Suppressor macrophage treated with lipopolysaccharide for 1 hour (primary cell): Measurements from ENCODE around the gene CADM1.

Experiments
- DNase-seq, 3 donors: peaks; one replicate each; pipeline ENCODE4 v3.0.0-alpha.2; 2020 to 2022

The CADM1 gene

DNA sequence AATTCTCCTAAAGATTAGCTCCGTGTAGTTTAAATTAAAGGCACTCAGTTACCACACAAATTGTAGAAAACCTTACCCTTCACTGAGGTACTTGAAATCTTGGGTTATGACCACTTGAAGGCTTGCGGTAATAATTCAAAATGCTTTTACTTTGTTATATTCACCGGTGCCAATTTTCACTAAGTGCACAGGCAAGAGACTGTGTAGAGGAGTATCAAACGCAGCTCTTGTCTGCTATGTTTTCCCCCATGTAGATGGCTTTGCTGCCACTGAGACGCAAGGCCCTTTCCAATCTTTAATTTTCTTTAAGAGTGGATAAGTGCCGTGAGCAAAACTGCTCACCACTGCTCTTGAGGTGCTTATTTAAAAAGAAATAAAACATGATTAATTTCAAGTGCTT is 155.8 kb downstream of the CADM1 start:
- no peak for DNase-seq

DNA sequence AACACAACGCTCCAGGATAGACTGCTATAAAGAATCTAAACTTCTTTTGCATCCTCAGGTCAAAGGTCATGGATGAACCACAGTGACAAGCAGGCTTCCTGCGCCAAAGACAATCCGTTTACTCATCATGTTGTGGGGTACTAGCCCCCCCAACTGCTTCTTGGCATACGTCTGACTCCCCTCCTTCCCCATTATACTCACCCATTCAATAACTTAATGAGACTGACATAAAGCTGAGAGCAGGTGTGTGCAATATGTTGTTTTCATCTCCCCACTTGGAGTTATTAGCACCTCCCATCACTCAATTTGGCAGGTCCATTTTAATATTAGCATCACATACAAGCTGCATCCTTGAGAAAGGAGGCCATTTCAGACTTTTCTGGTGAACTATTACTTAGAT is 157.1 kb downstream of the CADM1 start:
- no peak for DNase-seq

DNA sequence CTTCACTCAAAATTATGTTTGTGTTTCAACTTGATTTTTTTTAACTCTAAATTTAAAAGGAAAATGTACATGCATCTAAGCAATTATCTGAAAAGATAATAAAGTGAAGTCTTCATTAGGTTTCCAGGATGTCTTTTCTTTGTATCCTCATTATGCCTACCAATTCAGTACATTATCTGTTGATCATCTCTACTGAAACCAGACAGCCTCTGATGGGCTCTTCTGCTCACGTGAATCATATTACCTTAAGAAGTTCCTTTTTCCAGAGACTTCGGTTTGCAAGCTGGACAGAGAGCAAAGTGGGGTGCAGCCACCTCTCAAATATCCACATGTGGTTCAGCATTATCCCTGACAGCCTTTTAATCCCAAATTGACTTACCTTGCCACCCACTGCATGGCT is 158.4 kb downstream of the CADM1 start:
- DNase-seq = no peak

DNA sequence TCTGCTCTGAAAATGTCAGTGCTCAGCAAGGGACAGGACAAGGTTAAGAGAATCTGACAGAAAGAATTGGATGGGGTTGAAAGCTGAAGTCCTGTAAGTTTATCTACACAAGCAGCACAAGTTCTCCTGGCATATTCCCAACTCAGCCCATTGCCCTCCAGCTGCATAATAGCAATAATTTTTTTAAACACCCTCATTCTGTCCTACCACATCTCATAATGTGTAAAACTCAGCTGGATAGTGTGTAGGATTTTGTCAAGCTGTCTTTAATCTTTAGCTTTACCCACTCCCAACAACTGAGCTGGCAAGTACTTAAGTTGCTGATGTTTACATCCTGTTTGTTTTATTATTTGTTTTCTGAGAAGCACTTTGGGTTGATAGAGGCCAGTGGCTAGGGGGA is 158.9 kb downstream of the CADM1 start:
- DNase-seq = no peak

DNA sequence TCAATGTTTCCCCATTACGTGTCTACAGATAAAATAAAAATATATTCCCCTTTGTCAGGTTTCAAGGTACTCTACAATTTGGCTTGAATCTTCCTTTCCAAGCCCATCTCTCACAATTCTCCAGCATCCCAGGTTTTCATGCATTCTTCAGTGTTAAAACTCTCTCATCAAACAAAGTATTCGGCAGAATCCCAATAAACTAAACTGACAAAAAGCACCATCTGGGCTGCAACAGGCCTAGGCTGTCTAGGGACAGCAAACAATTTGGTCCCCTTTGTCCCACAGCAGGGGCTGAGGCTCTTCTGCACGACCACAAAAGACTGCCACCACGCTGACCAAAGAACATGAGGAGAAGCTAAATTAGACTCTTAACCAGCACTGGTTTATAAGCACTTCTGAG is 159.4 kb downstream of the CADM1 start:
- no peak for DNase-seq

DNA sequence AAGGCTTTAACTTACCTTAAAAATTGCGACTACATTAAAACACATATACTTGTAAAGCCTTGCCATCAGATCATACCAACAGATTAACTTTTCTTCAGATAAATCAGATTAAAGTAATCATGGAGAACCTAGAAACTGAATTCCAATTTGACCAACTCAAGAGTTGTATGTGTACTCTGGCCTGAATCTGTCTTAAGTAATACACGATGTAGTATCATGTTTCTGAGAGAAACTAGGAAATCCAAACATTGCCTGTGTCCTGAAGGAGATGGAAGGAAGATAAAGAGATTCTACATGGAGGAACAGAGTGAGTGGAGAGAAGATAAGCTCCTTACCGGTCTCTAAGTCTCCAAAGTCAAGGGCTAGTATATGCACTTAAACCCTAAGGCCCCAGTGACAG is 162.1 kb downstream of the CADM1 start:
- DNase-seq = no peak

DNA sequence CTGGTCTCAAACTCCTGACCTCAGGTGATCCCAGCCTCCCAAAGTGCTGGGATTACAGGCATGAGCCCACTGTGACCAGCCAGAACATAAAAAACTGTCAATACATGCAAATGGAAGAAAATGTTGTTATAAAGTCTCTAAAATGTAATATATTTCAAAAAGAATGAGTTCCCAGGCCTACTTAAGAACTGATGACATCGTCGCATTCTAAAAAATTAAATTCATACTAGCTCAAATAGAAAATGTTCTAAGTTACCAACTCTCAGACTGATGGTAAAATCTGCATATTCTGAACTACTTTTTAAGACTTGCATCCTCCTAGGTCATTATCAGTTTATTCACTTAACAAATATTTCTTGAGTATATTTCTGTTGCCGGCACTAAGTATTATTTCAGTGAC is 163.3 kb downstream of the CADM1 start:
- DNase-seq = no peak

DNA sequence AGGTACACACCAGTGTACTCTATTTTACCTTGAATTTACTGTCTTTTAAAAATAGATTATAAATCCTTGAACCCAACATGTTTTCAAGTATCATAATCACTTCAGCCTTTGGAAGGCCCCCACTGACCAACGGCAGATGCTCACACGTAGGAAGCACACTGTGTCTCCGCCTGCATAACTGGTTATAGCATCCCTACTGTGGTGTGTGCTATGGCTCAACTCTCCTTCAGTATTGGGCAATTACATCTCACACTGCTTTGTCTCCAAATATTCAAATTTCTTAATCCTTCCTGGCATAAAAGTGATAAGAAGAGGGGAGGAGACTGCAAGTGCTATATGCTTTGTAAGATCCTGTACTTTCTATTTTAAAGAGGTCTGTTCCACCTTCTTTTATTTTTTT is 165.7 kb downstream of the CADM1 start:
- DNase-seq = no peak

DNA sequence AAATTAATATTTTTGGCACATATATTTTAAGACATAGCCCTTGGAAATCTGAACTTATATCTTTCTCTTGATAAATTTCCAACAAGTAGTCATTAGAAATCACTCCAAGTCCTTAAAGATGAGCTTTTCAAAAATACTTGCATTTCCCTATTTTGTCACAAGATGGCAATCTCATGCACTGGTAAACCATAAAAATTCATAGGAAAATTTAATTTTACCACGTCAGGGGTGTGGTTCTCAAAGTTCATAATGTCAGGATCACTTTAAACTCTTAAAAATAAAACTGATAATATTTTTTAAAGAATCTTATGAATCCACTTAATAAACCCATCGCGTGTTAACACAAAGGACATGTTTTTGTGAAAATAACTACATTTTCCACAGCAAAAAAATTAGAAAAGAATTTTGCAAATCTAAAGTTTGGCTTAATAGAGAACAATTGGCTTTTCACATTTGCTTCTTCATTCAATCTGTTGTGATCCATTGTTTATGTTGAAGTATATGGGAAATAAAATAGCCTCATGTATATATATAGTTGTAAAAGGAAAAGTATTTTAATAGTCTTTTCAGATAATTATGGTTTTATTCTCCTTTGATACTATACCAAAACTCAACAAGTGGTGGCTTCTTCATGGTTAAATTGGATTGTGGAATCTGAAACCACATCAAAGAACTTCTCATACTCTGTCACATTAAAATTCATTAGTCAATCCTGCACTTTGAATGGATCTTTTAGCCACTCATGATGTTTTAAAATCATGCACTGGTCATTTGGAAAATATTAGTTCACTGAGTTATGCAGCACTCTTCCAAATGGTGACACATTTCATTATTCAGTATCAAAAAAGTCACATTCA is 169.1 kb downstream of the CADM1 start:
- DNase-seq = peak; percentile 33 to 68 (median 58)

DNA sequence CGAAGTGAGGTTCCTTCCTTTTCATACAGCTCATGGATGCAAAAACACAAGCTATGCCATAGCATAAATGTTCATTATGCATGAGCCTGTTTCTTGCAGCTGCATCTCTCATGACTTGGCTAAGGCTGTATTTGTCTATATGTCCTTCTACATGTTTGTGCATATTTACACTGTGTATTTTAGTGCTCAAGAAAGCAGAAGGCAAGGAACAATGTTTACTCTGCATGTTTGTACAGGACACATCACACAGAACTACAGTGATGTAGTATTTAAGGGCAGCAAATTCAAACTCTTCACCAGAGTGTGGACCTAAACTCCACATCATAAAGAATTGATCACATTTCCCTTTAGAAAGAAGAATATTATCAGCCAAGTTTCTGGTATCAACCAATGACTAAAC is 170.3 kb downstream of the CADM1 start:
- DNase-seq = no peak

DNA sequence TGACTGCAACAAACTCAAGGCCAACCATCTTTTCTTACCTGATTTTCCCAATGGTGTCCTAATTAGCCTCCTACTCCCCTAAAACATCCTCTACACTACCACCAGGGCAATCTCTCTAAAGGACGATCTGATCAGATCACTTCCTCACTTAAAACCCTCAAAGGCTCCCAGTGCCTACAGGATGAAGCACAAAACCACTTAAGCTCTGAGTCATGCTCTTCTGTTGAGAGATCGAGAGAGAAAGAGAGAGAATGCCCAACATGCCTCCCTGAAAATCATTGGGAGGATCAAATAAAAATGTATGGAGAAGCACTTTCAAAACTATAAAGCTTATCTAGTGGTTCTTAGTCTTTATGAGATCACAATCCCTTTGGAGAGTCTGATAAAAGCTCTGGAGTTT is 171.1 kb downstream of the CADM1 start:
- DNase-seq = peak in 1 of 3 donors; percentile 9

DNA sequence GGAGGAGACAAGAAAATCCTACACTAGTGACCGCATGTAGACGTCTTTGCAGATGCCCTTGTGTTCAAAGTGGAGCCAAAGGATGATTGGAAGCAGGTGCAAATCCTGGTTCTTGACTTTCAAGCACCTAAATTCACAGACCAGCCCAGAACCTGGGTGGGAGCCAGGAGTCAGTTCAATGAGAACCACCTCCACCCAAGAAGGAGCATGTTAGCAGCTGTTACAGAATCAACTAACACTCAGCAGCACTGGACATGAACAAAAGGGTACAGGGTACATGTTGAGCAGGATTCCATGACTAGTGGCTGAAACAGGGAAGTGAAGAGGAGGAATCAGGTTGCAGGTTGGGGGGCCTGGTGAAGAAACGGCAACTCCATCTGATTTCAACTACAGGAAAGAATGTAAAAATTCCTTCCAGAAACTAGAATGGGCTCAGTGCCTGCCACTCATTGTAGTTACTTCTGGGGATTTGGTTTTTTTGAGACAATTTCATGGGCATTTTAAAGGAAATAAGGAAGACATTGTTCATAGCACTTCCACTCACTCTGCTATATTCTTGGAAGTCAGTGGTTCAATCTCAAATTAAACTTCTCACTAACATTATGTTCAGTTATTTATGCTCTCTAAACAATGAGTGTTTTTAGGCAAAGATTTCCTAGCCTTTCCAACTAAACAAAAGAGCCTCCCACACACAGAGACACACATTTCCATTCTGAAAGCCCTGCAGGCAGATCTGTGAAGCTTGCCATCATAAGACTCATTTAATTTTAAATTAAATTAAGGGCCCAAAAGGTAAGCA is 173.3 kb downstream of the CADM1 start:
- DNase-seq = no peak

DNA sequence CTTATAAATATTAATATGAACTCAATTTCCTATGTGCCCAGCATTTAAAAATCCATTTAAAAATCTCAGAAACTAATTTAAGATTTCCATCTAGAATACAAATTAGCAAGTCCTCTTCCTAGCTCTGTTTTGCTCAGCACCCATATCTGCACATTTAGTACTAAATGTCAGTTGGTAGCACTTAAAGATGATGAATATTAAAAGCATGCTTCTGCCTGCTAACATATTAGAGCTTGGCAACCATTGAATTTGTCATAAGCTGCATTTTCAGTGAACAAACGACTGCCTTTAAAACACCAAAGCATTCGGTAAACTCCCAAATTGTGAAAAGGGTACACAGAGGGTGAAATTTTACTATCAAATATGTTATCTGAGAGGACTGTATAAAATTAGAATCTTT is 177.7 kb downstream of the CADM1 start:
- no peak for DNase-seq

DNA sequence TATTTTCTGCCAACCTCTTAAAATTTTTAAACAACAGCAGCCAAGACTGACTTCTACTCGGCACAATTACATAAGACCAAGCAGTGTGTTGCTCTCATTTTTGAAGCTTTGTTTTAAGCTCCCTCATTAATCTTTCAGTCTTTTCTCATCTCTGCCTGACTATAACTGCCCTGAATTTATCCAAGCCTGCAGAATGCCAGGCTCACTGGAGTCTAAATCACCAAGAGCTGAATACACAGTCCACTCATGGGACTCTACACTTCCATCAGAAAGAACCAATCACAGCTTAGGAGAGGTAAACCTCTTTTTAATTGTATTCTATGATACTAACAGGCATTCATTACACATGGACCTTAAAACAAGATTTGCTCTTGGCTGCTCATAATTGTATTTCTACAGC is 178.7 kb downstream of the CADM1 start:
- DNase-seq = no peak

DNA sequence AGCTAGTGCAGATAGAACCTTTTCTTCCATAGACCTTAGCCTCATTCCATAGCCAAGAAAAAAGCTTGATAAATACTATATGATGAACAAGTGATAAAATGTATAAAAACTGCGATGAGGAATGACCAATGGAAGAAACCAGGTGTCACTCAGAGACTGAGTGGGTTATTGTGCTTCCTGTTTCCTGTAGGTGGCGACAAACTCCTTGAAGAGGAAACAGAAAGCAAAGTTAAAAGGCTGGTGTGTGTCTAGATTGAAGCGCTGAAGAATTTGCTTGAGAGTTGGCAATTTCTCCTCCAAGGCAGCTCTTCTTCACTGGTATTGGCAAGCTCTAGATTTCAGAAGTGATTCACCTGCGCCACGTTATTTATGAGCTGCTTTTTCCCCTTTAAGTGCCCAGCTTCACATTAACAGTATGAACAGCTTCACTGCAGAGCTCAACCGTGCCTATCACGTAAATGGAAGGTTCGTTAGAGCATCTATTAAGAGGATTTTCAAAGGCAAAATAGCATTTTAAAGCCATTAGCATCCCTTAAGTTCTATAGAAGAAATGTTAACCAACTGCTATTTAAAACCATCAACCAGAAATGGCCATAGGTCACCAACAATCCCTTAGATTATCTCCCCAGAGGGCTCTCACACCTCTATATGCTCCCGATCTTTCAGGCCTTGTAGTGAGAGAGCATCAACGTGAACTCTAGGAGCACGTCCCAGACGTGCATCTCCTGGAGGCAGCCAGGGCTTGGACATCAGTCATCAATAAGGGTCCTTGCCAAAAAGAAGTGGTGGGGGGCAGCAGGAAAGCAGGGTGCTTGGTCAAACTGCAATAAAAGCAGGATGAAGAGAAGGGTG is 179.4 kb downstream of the CADM1 start:
- peak; percentile 62 to 75 (median 71) for DNase-seq

DNA sequence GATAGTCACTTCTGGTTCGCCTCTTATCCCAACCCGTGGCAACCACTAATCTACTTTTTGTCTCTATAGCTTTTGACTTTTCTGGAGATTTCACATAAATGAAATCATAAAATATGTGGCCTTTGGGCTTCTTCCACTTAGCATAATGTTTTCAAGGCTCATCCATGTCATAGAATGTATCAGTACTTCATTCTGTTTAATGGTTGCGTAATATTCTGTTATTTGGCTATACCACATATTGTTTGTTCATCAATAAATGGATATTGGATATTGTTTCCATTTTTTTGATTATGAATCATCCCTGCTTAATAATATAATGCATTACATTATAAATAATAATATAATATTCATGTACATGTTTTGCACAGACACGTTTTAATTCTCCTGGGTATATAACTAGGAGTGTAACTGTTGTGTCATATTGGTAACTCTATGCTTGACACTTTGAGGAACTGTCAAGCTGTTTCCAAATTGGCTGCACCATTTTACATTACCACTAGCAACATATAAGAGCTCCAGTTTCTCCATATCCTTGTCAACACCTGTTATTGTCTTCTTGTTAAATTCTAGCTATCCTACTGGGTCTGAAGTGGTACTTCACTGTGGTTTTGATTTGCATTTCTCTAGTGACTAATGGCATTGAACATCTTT is 181.5 kb downstream of the CADM1 start:
- no peak for DNase-seq

DNA sequence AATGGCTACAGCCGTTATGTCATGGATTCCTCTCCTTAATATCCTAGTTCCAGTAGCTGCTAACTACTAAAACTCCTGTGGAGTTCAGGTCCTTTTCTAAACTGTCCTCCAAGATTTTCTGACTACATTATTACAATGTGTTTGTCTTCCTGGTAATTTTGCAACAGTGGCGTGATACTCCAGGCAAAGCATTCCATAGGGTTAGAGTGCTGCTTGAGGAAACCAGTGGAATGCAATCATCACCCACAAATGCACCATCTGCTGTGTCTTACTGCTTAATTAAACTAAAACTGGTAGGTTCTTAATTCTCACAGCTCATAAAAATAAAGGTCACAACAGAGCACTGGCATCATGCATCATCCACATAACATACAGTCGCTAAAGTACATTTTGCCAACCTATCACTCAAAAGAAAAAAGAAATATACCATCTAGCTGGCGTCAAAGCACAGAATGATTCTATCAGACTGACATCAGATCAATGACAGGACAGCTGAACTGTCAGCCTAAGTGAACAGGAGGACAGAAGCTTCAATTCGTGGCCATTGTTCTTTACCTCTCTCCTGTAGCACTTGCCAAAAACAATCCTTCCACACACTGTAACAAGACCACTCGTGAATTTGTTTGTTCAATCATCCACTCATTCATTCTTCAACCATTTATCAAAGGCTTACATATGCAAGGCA is 182.5 kb downstream of the CADM1 start:
- DNase-seq = no peak

DNA sequence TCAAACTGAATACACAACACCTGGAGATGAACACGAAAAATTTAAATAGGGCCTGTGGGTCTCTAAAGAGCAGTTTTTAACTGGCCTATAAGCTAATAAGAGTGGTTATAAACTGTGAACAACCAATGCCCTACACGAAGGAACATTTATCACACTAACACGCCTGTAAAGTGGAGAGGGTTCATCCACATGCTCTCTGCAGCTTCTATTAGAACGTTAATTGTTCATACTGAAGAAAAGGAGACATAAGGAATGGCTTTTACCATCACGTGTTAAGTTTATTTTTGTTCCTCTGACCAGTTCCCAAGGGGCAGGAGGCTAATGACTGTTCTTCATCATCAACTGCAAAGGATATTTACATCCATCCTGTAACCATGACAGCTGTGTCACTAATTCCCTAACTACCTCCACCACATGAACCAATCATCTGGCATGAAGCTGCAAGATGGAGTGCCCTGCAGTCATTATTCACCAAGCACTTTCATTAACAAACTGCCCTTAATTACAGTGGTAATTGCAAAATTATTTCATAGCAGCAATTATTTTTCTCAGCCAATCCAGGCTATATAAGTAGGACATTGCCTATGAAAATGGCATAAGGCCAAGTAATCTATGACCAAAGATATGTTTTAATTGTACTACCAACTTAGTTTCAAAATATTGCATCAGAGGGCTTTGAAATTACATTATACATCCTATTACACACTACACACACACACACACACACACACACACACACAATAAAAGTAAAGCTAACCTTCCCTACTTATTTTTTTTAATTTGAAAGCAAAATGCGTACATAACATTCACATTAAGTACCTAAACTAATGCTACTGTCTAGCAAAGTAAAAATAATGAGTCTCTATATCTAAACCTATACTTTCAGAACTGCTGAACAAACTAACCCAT is 186.7 kb downstream of the CADM1 start:
- DNase-seq = no peak

DNA sequence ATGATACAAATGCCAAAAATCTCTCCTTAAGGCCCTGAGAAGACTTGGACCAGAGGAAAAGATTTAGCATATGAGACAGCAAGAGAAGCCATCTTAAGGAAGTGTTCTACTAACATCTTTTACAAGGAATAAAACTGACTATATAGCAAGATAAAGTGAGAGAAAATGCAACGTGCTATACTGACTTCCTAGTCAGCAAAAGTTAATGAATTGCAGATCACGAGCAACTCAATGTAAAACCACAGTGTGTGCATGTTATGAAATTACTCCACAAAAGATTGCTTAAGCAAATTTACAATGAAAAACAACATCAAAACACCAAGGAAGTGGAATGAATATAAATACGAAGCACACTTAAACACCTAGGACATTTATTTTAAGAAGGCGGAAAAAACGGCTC is 187.5 kb downstream of the CADM1 start:
- no peak for DNase-seq

DNA sequence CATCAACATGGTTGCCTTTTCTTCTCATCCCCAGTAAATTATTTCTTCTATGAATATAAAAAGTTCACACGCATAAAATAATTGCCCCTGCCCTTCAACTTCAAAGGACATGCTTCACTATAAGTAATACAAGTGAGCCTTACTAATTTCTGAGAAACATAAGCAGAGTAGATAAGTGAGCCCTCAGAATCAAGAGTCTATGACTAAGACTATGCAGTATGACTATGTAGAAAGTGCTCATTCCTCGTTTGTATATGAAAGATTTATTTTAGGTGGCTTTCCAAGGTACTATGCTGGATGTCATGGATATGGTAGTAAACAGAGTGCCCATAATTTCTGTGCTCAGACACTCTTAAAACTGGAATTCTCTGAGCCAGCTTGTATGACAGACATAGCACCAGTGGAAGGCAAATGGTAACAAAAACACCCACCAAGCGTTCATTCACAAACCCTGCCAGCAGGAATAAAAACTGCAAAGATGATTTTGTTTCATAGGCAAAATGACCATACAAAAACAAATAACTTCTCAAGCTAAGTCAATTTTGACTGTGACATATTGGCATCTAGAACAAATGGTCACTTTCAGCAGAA is 189.8 kb downstream of the CADM1 start:
- no peak for DNase-seq
